GM21737 (cell line): Measurements from ENCODE around the gene CACNG7.
"Not testable (repeated sequence)": the region's sequence is repeated elsewhere in the genome, so short reads cannot be mapped to it uniquely, and the experiment has no call there.

ENCODE experiments used
- ATAC-seq: cut with Tn5 transposase; IDR thresholded peaks from one replicate; pipeline ENCODE4 v1.9.1; 2021; ENCODE audit warnings: mild to moderate bottlenecking, moderate library complexity; ENCODE audit not compliant: unreplicated experiment

The CACNG7 gene

DNA sequence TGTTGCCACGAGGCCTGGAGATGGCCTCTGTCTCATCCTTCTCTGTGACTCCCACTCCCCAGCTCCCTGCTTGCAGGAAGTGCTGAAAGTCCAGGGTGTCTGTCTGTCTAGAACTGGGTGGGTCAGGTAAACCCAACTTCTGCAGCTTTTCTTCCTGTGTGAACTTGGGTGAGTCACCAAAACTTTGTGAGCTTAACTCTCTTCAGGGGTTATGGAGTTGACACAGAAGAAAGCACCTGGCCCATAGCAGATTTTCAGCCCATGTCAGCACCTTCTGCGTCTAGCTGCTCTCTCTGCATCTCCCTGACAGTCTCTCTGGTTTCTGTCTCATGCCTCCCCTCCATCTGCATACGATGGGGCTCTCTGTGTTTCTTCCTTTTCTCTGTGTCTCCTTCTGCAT, 4.2 kb upstream of the CACNG7 start:
- ATAC-seq = no peak

DNA sequence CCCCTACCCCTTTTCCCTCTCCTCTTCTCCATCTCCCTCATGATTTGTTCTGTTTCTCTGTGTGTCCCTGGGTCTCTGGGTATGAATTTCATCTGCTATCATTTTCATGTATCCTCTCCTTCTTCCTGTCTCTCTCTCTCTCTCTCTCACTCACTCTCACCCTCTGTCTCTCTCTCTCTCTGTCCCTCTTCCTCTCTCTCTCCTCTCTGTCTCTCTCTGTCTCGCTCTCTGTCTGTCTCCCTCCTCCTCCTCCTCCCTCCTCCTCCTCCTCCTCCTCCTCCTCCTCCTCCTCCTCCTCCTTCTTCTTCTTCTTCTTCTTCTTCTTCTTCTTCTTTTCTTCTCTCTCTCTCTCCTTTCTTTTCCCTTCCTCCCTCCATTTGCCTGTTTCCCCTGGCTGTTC, 3.3 kb upstream of the CACNG7 start:
- no peak for ATAC-seq

DNA sequence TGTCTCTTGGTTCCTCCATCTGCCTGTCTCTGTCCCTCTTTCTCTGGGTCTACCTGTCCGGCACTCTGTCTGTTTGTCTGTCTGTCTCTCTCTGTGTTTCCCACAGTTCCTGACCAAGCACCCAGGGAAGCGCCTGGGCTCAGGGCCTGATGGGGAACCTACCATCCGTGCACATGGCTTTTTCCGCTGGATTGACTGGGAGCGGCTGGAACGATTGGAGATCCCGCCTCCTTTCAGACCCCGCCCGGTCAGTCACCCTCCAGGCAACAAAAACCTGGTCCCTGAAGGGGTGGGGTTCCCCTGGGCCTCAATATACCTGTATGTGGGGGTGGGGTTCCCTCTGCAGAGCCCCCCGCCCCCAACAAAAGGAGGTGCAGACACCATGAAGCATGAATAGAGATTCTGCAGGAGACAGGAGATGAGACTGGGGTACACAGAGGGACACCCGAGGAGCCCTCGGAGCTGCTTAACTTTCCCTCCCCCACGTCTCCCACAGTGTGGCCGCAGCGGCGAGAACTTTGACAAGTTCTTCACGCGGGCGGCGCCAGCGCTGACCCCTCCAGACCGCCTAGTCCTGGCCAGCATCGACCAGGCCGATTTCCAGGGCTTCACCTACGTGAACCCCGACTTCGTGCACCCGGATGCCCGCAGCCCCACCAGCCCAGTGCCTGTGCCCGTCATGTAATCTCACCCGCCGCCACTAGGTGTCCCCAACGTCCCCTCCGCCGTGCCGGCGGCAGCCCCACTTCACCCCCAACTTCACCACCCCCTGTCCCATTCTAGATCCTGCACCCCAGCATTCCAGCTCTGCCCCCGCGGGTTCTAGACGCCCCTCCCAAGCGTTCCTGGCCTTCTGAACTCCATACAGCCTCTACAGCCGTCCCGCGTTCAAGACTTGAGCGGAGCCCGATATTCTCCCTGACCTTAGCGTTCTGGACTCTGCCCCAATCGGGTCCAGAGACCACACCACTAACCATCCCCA, 2.6 kb upstream of the CACNG7 start:
- ATAC-seq = no peak

- no peak for ATAC-seq
These were observed 1.9 kb upstream of the CACNG7 start for GRCh38 chr19:53907193-53907581.

- no peak for ATAC-seq
These were observed 1.4 kb upstream of the CACNG7 start for GRCh38 chr19:53907690-53908089.

- ATAC-seq = no peak
These were observed 758 bp upstream of the CACNG7 start for GRCh38 chr19:53908106-53908934.

GRCh38 chr19:53909471-53910169, 542 bp downstream of the CACNG7 start:
- ATAC-seq = no peak

- ATAC-seq = no peak
These were observed 1.1 kb downstream of the CACNG7 start for GRCh38 chr19:53910170-53910518.

DNA sequence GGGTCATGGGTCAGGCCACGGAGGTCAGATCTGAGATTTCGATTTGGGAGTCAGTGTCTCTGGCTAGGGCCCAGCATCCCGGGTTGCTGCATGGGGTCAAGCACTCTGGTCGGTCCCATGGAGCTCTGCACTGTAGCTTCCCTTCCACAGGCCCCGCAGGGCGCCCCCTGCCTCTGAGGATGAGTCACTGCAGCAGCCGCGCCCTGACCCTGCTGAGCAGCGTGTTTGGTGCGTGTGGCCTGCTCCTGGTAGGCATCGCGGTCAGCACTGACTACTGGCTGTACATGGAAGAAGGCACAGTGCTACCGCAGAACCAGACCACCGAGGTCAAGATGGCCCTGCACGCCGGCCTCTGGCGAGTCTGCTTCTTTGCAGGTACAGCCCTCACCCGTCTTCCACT, 3.6 kb downstream of the CACNG7 start:
- ATAC-seq = no peak

GRCh38 chr19:53915000-53915399, 5.9 kb downstream of the CACNG7 start:
- ATAC-seq = no peak

DNA sequence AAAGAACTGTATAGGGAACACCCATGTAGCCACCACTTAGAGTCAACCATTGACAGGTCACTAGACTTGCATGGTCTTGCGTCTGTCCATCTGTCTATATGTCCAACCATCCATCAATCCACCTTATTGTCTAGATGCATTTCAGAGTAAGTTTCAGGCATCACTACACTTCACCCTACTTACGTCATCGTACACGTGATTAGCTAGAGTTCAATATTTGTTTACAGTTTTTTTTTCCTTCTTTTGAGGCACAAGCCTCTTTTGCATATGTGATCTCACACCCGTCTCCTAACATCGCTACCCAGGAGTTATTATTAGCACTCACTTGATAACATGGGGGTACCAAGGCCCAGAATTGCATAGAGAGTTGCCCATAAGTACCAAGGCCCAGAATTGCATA, 6.9 kb downstream of the CACNG7 start:
- no peak for ATAC-seq

DNA sequence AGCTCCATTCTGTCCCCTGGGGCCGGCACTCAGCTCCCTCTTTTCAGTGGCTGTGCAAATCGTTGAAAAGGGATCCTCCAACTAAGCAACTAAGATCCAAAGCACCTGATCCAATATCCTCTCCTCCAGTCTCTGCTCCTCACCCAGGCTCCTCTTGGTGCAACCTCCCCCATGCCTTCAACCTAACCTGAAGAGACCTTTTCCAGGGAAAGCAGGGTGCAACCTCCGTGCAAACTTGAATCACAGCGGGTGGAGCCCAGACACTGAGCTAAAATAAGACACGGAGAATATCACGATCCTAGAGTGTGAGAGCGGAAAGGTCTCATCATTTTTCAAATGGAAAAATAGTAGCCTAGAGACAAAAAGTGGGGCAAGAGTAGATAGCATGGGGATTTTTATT, 8.3 kb downstream of the CACNG7 start:
- no peak for ATAC-seq

- no peak for ATAC-seq
These were observed 18.7 kb downstream of the CACNG7 start for GRCh38 chr19:53927739-53928138.

DNA sequence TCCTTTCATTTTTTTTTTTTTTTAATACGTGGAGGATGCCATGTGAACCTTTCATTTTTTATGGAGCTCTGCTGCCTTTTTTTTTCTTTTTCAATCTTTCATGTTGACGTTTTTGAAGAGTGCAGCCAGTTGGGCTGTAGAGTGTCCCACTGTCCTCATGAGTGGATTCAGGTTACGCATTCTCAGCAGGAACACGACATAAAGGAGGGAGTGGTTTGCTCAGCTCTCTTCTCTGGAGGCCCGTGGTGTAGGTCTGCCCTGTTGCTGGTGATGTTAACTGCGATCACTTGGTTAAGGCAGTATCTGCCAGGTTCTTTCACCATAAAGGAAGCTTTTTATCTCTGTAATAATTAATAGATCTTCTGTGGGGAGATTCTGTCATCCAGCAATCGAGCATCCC, 27.0 kb downstream of the CACNG7 start:
- ATAC-seq = no peak

DNA sequence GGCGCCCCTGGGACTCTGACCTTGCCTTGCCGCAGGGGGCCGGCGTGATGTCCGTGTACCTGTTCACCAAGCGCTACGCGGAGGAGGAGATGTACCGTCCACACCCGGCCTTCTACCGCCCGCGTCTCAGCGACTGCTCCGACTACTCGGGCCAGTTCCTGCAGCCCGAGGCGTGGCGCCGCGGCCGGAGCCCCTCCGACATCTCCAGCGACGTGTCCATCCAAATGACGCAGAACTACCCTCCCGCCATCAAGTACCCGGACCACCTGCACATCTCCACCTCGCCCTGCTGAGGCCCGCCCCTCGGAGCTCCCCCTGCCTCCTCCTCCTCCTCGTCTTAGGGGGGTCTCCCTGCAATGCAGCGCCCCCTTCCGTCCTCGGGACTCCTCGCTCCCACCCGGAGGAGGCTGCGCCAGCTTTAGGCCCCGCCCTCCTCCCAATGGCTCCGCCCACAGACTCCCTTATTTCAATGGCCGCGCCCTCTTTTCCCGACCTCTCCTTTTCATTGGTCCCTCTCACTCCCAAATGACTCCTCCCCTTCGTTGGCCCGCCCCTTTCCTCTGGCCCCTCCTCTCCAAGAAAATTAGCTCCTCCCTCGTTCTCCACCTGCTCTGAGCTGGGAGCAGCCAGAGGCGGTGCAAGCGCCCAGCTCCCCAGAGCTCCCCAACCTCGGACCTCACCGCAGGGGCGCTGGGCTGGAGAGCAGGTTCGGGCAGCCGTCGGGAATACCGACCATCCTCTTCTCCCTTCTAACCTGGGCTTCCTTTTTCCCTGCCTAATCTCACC, 33.1 kb downstream of the CACNG7 start:
- no peak for ATAC-seq

- no peak for ATAC-seq
These were observed 35.3 kb downstream of the CACNG7 start for GRCh38 chr19:53944416-53944815.

DNA sequence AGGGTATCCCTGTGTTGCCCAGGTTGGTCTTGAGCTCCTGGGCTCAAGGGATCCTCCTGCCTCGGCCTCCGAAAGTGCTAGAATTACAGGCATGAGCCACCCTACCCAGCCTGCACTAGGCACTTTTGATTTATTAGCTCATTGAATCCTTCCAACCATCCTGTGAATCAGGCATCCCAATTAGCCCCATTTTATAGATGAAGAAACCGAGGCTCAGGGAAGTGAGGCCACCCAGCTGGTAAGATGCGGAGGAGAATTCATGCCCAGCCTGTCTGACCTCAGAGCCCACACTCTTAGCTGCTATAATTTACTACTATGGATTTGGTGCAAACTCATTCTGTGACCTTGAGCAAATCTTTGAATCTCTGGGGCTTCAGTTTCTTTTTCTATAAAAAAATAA, 35.9 kb downstream of the CACNG7 start:
- ATAC-seq = no peak

DNA sequence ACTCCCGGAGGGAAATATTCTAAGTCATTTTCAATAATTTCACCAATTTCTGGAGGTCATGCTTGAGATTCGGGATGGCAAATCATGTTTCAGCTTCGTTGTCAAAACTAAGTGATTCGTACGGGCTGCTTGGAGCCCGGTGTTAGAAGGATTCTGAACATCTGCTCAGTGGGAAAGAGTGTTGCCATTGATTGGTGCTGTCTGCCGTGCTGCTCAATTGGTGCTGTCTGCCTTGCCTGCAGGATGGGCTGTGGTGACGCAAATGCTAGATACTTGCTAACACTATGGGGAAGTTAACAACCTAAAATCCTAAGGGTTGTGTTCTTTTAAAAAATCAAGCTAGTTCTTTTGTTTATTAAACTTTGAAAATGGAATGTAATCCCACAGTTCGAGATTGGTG, 36.4 kb downstream of the CACNG7 start:
- ATAC-seq = no peak

DNA sequence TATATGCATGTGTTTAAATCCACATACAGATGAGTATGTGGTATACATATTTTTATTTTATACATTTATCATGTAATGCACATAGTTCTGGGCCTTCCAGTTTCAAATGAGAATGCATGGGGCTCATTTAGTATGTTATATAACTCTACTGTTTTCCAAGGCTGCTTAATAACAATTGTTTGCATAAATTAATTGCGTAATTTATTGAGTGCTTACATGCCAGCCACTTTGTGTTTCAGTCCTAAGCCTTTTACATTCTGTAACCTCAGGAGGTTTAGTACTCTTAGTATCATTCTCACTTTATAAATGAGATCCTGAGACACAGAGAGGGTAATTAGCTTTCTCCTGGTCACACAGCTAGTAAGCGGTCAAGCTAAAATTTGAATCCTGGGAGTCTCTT, 36.9 kb downstream of the CACNG7 start:
- no peak for ATAC-seq

DNA sequence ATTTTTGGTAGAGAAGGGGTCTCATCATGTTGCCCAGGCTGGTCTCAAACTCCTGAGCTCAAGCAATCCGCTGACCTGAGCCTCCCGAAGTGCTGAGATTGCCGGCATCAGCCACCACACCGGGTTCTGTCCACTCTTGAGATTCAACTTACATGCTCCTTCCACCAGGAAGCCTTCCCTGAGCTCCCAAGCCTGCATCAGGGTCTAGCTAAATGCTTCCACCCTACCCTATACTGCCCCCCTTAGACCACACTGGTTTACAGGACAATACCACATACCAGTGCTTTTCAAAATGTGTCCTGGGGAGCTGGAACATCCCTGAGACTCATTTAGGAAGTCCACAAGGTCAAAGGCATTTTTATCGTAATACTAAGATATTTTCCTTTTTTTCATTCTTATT, 38.5 kb downstream of the CACNG7 start:
- ATAC-seq = no peak

- not testable (repeated sequence) for ATAC-seq
These were observed 39.5 kb downstream of the CACNG7 start for GRCh38 chr19:53948611-53949010.
